HEK293 (cell line): ENCODE measurements around the gene ZNF524.
A peak's percentile ranks its signal among the peaks of the same experiment; 100 is the strongest.

Source experiments
- GFI1B ChIP-seq: fragments of 450-650 bp; formaldehyde crosslinking; IDR thresholded peaks from 2 replicates; pipeline ENCODE4 v1.5.1; 2016; ENCODE audit warnings: missing biosample characterization, missing genetic modification characterization
- MEIS1 ChIP-seq: sonication (generic); formaldehyde crosslinking; IDR thresholded peaks from 2 replicates; pipeline ENCODE4 v1.8.1; 2022; ENCODE audit warnings: missing genetic modification reagents, mild to moderate bottlenecking, borderline replicate concordance
- PRDM2 ChIP-seq: fragments of 450-650 bp; formaldehyde crosslinking; IDR thresholded peaks from 2 replicates; pipeline ENCODE4 v1.5.1; 2016; ENCODE audit warnings: missing biosample characterization, missing genetic modification characterization, borderline replicate concordance
- SCRT2 ChIP-seq: fragments of 450-650 bp; formaldehyde crosslinking; IDR thresholded peaks from 2 replicates; pipeline ENCODE4 v1.5.1; 2016; ENCODE audit warnings: missing biosample characterization, missing genetic modification characterization
- SETDB1 ChIP-seq: IDR thresholded peaks from one replicate; pipeline ENCODE4 v1.6.1; 2017; ENCODE audit warnings: mild to moderate bottlenecking, low read length, moderate library complexity, mixed read lengths; ENCODE audit not compliant: insufficient read length
- ZBTB1 ChIP-seq: fragments of 450-650 bp; formaldehyde crosslinking; IDR thresholded peaks from 2 replicates; pipeline ENCODE4 v1.5.1; 2016; ENCODE audit warnings: missing biosample characterization, missing genetic modification characterization
- ZBTB17 ChIP-seq: fragments of 450-650 bp; formaldehyde crosslinking; IDR thresholded peaks from 2 replicates; pipeline ENCODE4 v1.5.1; 2016; ENCODE audit warnings: missing biosample characterization, missing genetic modification characterization
- ZNF112 ChIP-seq: fragments of 450-650 bp; formaldehyde crosslinking; IDR thresholded peaks from 2 replicates; pipeline ENCODE4 v1.5.0; 2017; ENCODE audit warnings: missing biosample characterization, missing genetic modification characterization
- ZNF174 ChIP-seq: fragments of 450-650 bp; formaldehyde crosslinking; IDR thresholded peaks from 2 replicates; pipeline ENCODE4 v1.5.0; 2017; ENCODE audit warnings: missing biosample characterization, mild to moderate bottlenecking, missing genetic modification characterization
- ZNF362 ChIP-seq: fragments of 450-650 bp; formaldehyde crosslinking; IDR thresholded peaks from 2 replicates; pipeline ENCODE4 v1.5.1; 2016; ENCODE audit warnings: missing biosample characterization, missing genetic modification characterization
- ZNF518A ChIP-seq: fragments of 450-650 bp; formaldehyde crosslinking; conservative IDR thresholded peaks from 2 replicates; pipeline ENCODE4 v1.5.1; 2016; ENCODE audit warnings: low read depth, missing biosample characterization, missing genetic modification characterization
- ZNF548 ChIP-seq: fragments of 450-650 bp; formaldehyde crosslinking; IDR thresholded peaks from 2 replicates; pipeline ENCODE4 v1.5.1; 2016; ENCODE audit warnings: missing biosample characterization, missing genetic modification characterization
- ZNF670 ChIP-seq: fragments of 450-650 bp; formaldehyde crosslinking; IDR thresholded peaks from 2 replicates; pipeline ENCODE4 v1.5.1; 2016; ENCODE audit warnings: missing biosample characterization, missing genetic modification characterization, low read depth
- ZNF747 ChIP-seq: fragments of 450-650 bp; formaldehyde crosslinking; IDR thresholded peaks from 2 replicates; pipeline ENCODE4 v1.5.1; 2016; ENCODE audit warnings: missing biosample characterization, missing genetic modification characterization
- ZNF792 ChIP-seq: fragments of 450-650 bp; formaldehyde crosslinking; IDR thresholded peaks from 2 replicates; pipeline ENCODE4 v1.5.1; 2016; ENCODE audit warnings: missing biosample characterization, missing genetic modification characterization
- ZNF830 ChIP-seq: fragments of 450-650 bp; IDR thresholded peaks from 2 replicates; pipeline ENCODE4 v1.5.0; 2018; ENCODE audit warnings: missing biosample characterization, missing genetic modification characterization, low read depth, mild to moderate bottlenecking, moderate library complexity
- TF ChIP-seq, protein P1 (sequence below): fragments of 450-650 bp; formaldehyde crosslinking; IDR thresholded peaks from 2 replicates; pipeline ENCODE4 v1.5.1; 2017; ENCODE audit warnings: missing biosample characterization, missing genetic modification characterization
- TF ChIP-seq, protein P2 (sequence below): fragments of 450-650 bp; formaldehyde crosslinking; IDR thresholded peaks from 2 replicates; pipeline ENCODE4 v1.5.1; 2016; ENCODE audit warnings: missing biosample characterization, missing genetic modification characterization
- TF ChIP-seq, protein P3 (sequence below): fragments of 450-650 bp; formaldehyde crosslinking; conservative IDR thresholded peaks from 2 replicates; pipeline ENCODE4 v1.5.1; 2016; ENCODE audit warnings: low read depth, missing biosample characterization, missing genetic modification characterization
- TF ChIP-seq, protein P4 (sequence below): fragments of 450-650 bp; formaldehyde crosslinking; IDR thresholded peaks from 2 replicates; pipeline ENCODE4 v1.5.1; 2016; ENCODE audit warnings: missing biosample characterization, missing genetic modification characterization

The ZNF524 gene

GRCh38 chr19:55625004-55625326 is 24.9 kb downstream of the ZNF524 start (continued):
- no peak for TF ChIP-seq ZNF362 (tag by site-specific recombination)
- TF ChIP-seq SCRT2 (tag by site-specific recombination) = 0 out of 2 replicates have a peak, but pooled peaks have one; percentile 1
- TF ChIP-seq, protein P1, sequence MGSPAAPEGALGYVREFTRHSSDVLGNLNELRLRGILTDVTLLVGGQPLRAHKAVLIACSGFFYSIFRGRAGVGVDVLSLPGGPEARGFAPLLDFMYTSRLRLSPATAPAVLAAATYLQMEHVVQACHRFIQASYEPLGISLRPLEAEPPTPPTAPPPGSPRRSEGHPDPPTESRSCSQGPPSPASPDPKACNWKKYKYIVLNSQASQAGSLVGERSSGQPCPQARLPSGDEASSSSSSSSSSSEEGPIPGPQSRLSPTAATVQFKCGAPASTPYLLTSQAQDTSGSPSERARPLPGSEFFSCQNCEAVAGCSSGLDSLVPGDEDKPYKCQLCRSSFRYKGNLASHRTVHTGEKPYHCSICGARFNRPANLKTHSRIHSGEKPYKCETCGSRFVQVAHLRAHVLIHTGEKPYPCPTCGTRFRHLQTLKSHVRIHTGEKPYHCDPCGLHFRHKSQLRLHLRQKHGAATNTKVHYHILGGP = no peak
- no peak for TF ChIP-seq ZBTB1
- TF ChIP-seq, protein P2, sequence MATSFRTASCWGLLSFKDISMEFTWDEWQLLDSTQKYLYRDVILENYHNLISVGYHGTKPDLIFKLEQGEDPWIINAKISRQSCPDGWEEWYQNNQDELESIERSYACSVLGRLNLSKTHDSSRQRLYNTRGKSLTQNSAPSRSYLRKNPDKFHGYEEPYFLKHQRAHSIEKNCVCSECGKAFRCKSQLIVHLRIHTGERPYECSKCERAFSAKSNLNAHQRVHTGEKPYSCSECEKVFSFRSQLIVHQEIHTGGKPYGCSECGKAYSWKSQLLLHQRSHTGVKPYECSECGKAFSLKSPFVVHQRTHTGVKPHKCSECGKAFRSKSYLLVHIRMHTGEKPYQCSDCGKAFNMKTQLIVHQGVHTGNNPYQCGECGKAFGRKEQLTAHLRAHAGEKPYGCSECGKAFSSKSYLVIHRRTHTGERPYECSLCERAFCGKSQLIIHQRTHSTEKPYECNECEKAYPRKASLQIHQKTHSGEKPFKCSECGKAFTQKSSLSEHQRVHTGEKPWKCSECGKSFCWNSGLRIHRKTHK = no peak
- no peak for TF ChIP-seq GFI1B (tag by site-specific recombination)
- no peak; the same call in 1 of the 2 replicates for TF ChIP-seq ZBTB17 (tag by site-specific recombination)
- no peak for TF ChIP-seq ZNF518A (tag by site-specific recombination)
- no peak for TF ChIP-seq ZNF792
- no peak for TF ChIP-seq ZNF548 (tag by site-specific recombination)
- no peak for TF ChIP-seq MEIS1 (CRISPR knock-in tag)
- TF ChIP-seq ZNF174 = no peak
- TF ChIP-seq ZNF830 (tag by site-specific recombination) = no peak
- TF ChIP-seq, protein P3, sequence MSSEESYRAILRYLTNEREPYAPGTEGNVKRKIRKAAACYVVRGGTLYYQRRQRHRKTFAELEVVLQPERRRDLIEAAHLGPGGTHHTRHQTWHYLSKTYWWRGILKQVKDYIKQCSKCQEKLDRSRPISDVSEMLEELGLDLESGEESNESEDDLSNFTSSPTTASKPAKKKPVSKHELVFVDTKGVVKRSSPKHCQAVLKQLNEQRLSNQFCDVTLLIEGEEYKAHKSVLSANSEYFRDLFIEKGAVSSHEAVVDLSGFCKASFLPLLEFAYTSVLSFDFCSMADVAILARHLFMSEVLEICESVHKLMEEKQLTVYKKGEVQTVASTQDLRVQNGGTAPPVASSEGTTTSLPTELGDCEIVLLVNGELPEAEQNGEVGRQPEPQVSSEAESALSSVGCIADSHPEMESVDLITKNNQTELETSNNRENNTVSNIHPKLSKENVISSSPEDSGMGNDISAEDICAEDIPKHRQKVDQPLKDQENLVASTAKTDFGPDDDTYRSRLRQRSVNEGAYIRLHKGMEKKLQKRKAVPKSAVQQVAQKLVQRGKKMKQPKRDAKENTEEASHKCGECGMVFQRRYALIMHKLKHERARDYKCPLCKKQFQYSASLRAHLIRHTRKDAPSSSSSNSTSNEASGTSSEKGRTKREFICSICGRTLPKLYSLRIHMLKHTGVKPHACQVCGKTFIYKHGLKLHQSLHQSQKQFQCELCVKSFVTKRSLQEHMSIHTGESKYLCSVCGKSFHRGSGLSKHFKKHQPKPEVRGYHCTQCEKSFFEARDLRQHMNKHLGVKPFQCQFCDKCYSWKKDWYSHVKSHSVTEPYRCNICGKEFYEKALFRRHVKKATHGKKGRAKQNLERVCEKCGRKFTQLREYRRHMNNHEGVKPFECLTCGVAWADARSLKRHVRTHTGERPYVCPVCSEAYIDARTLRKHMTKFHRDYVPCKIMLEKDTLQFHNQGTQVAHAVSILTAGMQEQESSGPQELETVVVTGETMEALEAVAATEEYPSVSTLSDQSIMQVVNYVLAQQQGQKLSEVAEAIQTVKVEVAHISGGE (tag by site-specific recombination) = 0 out of 2 replicates have a peak, but pooled peaks have one; percentile 4
- TF ChIP-seq, protein P4, sequence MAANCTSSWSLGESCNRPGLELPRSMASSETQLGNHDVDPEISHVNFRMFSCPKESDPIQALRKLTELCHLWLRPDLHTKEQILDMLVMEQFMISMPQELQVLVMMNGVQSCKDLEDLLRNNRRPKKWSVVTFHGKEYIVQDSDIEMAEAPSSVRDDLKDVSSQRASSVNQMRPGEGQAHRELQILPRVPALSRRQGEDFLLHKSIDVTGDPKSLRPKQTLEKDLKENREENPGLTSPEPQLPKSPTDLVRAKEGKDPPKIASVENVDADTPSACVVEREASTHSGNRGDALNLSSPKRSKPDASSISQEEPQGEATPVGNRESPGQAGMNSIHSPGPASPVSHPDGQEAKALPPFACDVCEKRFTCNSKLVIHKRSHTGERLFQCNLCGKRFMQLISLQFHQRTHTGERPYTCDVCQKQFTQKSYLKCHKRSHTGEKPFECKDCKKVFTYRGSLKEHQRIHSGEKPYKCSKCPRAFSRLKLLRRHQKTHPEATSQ (tag by site-specific recombination) = no peak
- no peak for TF ChIP-seq PRDM2 (tag by site-specific recombination)
- TF ChIP-seq SETDB1 = no peak
- no peak for TF ChIP-seq ZNF112 (tag by site-specific recombination)
- TF ChIP-seq ZNF747 (tag by site-specific recombination) = no peak
- no peak for TF ChIP-seq ZNF670 (tag by site-specific recombination)
